Adrenal gland (tissue), 5 donors: Measurements from ENCODE around the gene ACSS3.

ENCODE experiments used
- POLR2A ChIP-seq, 2 donors: fragments of 450-650 bp; IDR thresholded peaks; one replicate each; pipeline ENCODE4 v1.6.1; 2017; ENCODE audit warnings: antibody characterized with exemption in 2 of 2, mild to moderate bottlenecking in 2 of 2, moderate library complexity in 1 of 2
- TF ChIP-seq, protein P1 (sequence below), 6 experiments: fragments of 450-650 bp in 4 of 6; fragments of 200-600 bp in 2 of 6; sonication (generic) in 1 of 6; IDR thresholded peaks; 1 replicate in 5 of 6; 2 replicates in 1 of 6; pipeline versions ENCODE4 v1.5.1 to v1.8.0; 2016 to 2021; ENCODE audit warnings: antibody characterized with exemption in 6 of 6, mild to moderate bottlenecking in 2 of 6, moderate library complexity in 1 of 6
- donor health status: DM: no; HTN: no; CAD: no.

DNA sequence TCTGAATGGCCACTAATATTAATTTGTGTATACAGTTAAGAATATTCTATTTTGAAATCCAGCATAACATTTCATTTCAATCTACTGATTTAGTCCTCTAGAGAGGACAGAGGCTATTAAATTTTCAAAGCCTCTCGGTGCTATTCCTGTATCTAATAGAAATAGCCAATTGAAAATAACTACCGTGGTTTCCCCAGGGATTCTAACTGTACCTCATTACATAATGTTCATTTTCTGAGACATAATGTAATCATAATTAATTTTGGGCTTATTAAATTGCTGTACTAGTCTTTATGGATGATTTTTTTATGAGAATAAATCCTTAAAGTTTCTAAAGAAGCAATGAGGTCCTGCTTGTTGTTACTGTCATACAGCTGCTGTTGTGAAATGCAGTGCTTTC is 38.6 kb upstream of the ACSS3 start:
- TF ChIP-seq, protein P1, sequence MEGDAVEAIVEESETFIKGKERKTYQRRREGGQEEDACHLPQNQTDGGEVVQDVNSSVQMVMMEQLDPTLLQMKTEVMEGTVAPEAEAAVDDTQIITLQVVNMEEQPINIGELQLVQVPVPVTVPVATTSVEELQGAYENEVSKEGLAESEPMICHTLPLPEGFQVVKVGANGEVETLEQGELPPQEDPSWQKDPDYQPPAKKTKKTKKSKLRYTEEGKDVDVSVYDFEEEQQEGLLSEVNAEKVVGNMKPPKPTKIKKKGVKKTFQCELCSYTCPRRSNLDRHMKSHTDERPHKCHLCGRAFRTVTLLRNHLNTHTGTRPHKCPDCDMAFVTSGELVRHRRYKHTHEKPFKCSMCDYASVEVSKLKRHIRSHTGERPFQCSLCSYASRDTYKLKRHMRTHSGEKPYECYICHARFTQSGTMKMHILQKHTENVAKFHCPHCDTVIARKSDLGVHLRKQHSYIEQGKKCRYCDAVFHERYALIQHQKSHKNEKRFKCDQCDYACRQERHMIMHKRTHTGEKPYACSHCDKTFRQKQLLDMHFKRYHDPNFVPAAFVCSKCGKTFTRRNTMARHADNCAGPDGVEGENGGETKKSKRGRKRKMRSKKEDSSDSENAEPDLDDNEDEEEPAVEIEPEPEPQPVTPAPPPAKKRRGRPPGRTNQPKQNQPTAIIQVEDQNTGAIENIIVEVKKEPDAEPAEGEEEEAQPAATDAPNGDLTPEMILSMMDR (IDR thresholded peaks at IDR 0.05) = no peak
- no peak for TF ChIP-seq POLR2A (IDR thresholded peaks at IDR 0.05)
